ENCODE data around the gene ATP9A.

GRCh38 chr20:51750770-51751388 lies 17.3 kb downstream of the ATP9A start:
- TF ChIP-seq, protein P1, sequence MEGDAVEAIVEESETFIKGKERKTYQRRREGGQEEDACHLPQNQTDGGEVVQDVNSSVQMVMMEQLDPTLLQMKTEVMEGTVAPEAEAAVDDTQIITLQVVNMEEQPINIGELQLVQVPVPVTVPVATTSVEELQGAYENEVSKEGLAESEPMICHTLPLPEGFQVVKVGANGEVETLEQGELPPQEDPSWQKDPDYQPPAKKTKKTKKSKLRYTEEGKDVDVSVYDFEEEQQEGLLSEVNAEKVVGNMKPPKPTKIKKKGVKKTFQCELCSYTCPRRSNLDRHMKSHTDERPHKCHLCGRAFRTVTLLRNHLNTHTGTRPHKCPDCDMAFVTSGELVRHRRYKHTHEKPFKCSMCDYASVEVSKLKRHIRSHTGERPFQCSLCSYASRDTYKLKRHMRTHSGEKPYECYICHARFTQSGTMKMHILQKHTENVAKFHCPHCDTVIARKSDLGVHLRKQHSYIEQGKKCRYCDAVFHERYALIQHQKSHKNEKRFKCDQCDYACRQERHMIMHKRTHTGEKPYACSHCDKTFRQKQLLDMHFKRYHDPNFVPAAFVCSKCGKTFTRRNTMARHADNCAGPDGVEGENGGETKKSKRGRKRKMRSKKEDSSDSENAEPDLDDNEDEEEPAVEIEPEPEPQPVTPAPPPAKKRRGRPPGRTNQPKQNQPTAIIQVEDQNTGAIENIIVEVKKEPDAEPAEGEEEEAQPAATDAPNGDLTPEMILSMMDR (IDR thresholded peaks at IDR 0.05), result no peak
- TF ChIP-seq POLR2AphosphoS5 (IDR thresholded peaks at IDR 0.05), result no peak
